ENCODE data around the gene APOL2. TPM values are rescaled to one million over a fixed set of nuclear protein-coding genes. Genes with fewer than 3 reads are reported as not detected.

APOL2 gene
- total RNA-seq, 1 experiment from 2014 or later = 16.0 TPM

- peaks cover 19% of the 10 kb centered on the region for H3K27me3 Mint-ChIP-seq (ENCODE audit: insufficient read depth, unreplicated experiment)
- intact Hi-C loops (cut with micrococcal nuclease) = no loop called here
- DNase-seq (ENCODE audit: unreplicated experiment) = no peak
- no peaks in the 10 kb centered on the region for H3K9me3 Mint-ChIP-seq (ENCODE audit: unreplicated experiment)
- CTCF ChIA-PET = interaction anchor here (0.7 to 2.2 kb wide), 4 partner anchors 35 to 58 kb away, joined by 3 to 9 read pairs (median 4); partner anchors contain the start of gene APOL2
- no peak overlapping the region for H3K4me3 Mint-ChIP-seq (ENCODE audit: unreplicated experiment)
- H3K27ac Mint-ChIP-seq (ENCODE audit: low read depth, unreplicated experiment) = no peak overlapping the region
- H3K4me1 Mint-ChIP-seq (ENCODE audit: insufficient read depth, unreplicated experiment) = no peaks in the 10 kb centered on the region
- H3K36me3 Mint-ChIP-seq (ENCODE audit: insufficient read depth, unreplicated experiment) = no peaks in the 10 kb centered on the region
- no TSS peak for BruUV-seq (replicated peaks)
- POLR2A ChIA-PET = no interaction called here
- no peak for TF ChIP-seq CTCF (IDR thresholded peaks at IDR 0.05; ENCODE audit: unreplicated experiment)
These were observed 57.3 kb downstream of the APOL2 start for GRCh38 chr22:36182056-36182455.

GRCh38 chr22:36180928-36181327, 58.4 kb downstream of the APOL2 start:
- POLR2A ChIA-PET = no interaction called here
- CTCF ChIA-PET = interaction anchor here (1.2 to 2.4 kb wide), 5 partner anchors 12 to 38 kb away, joined by 5 to 9 read pairs (median 6); no protein-coding TSS in a partner anchor
- H3K27me3 Mint-ChIP-seq (ENCODE audit: insufficient read depth, unreplicated experiment) = peaks cover 14% of the 10 kb centered on the region
- H3K9me3 Mint-ChIP-seq (ENCODE audit: unreplicated experiment) = no peaks in the 10 kb centered on the region
- H3K27ac Mint-ChIP-seq (ENCODE audit: low read depth, unreplicated experiment) = no peak overlapping the region
- no TSS peak for BruUV-seq (replicated peaks)
- intact Hi-C loops (cut with micrococcal nuclease) = loop anchor here (1.0 kb wide), 1 partner anchor 36 kb away; no protein-coding TSS in a partner anchor
- no peak for DNase-seq (ENCODE audit: unreplicated experiment)
- no peak overlapping the region for H3K4me3 Mint-ChIP-seq (ENCODE audit: unreplicated experiment)
- TF ChIP-seq CTCF (IDR thresholded peaks at IDR 0.05; ENCODE audit: unreplicated experiment) = no peak
- no peaks in the 10 kb centered on the region for H3K36me3 Mint-ChIP-seq (ENCODE audit: insufficient read depth, unreplicated experiment)
- no peaks in the 10 kb centered on the region for H3K4me1 Mint-ChIP-seq (ENCODE audit: insufficient read depth, unreplicated experiment)

GRCh38 chr22:36180038-36180880, 59.1 kb downstream of the APOL2 start:
- peaks cover 7% of the 10 kb centered on the region for H3K27me3 Mint-ChIP-seq (ENCODE audit: insufficient read depth, unreplicated experiment)
- intact Hi-C loops (cut with micrococcal nuclease) = loop anchor here (1.0 kb wide), 1 partner anchor 35 kb away; no protein-coding TSS in a partner anchor
- no peaks in the 10 kb centered on the region for H3K4me1 Mint-ChIP-seq (ENCODE audit: insufficient read depth, unreplicated experiment)
- no peak overlapping the region for H3K4me3 Mint-ChIP-seq (ENCODE audit: unreplicated experiment)
- ChIA-PET POLR2A (no interaction called here), CTCF (interaction anchor here (0.6 to 2.4 kb wide), 10 partner anchors 11 to 818 kb away, joined by 3 to 9 read pairs (median 5); partner anchors contain the start of gene APOL3)
- no peaks in the 10 kb centered on the region for H3K9me3 Mint-ChIP-seq (ENCODE audit: unreplicated experiment)
- no TSS peak for BruUV-seq (replicated peaks)
- H3K36me3 Mint-ChIP-seq (ENCODE audit: insufficient read depth, unreplicated experiment) = no peaks in the 10 kb centered on the region
- DNase-seq (ENCODE audit: unreplicated experiment) = peak; percentile 72
- no peak overlapping the region for H3K27ac Mint-ChIP-seq (ENCODE audit: low read depth, unreplicated experiment)
- peak; percentile 73 for TF ChIP-seq CTCF (IDR thresholded peaks at IDR 0.05; ENCODE audit: unreplicated experiment)

GRCh38 chr22:36177160-36177559, 62.2 kb downstream of the APOL2 start:
- no peaks in the 10 kb centered on the region for H3K27me3 Mint-ChIP-seq (ENCODE audit: insufficient read depth, unreplicated experiment)
- no peak for TF ChIP-seq CTCF (IDR thresholded peaks at IDR 0.05; ENCODE audit: unreplicated experiment)
- H3K27ac Mint-ChIP-seq (ENCODE audit: low read depth, unreplicated experiment) = no peak overlapping the region
- H3K9me3 Mint-ChIP-seq (ENCODE audit: unreplicated experiment) = no peaks in the 10 kb centered on the region
- H3K36me3 Mint-ChIP-seq (ENCODE audit: insufficient read depth, unreplicated experiment) = no peaks in the 10 kb centered on the region
- ChIA-PET CTCF (interaction anchor here (0.6 to 2.3 kb wide), 5 partner anchors 13 to 1573 kb away, joined by 3 to 13 read pairs (median 3); partner anchors contain the start of gene APOL2), POLR2A (interaction anchor here (1.0 to 1.1 kb wide), 2 partner anchors 27 to 34 kb away, joined by 3 read pairs; no protein-coding TSS in a partner anchor)
- H3K4me3 Mint-ChIP-seq (ENCODE audit: unreplicated experiment) = no peak overlapping the region
- H3K4me1 Mint-ChIP-seq (ENCODE audit: insufficient read depth, unreplicated experiment) = no peaks in the 10 kb centered on the region
- no peak for DNase-seq (ENCODE audit: unreplicated experiment)
- no TSS peak for BruUV-seq (replicated peaks)
- intact Hi-C loops (cut with micrococcal nuclease) = no loop called here

Measured in MCF 10A (cell line).